GM06990 (cell line): ENCODE results near the gene TGFA.

Experiments used
- DNase-seq: peaks from one replicate; pipeline ENCODE4 v3.0.0-alpha.2; 2011; ENCODE audit not compliant: insufficient read length; ENCODE audit errors: extremely low read depth
- H3K27me3 ChIP-seq: replicated peaks from 2 replicates; pipeline ENCODE4 v1.6.0; 2011; ENCODE audit warnings: low read length; ENCODE audit not compliant: control insufficient read depth, insufficient read depth
- H3K36me3 ChIP-seq: 2 replicates; pipeline ENCODE4 v1.5.1; 2011; ENCODE audit warnings: low read length; ENCODE audit not compliant: control insufficient read depth, insufficient read depth
- H3K4me3 ChIP-seq: replicated peaks from 2 replicates; pipeline ENCODE4 v1.5.1; 2011; ENCODE audit warnings: low read depth, mild to moderate bottlenecking, control low read depth, low read length
- TF ChIP-seq, protein P1 (sequence below): IDR thresholded peaks from 2 replicates; pipeline ENCODE4 v1.5.1; 2011; ENCODE audit warnings: low read length, control low read depth, mild to moderate bottlenecking, inconsistent platforms; ENCODE audit not compliant: insufficient read depth, poor library complexity, severe bottlenecking

Gene TGFA

DNA sequence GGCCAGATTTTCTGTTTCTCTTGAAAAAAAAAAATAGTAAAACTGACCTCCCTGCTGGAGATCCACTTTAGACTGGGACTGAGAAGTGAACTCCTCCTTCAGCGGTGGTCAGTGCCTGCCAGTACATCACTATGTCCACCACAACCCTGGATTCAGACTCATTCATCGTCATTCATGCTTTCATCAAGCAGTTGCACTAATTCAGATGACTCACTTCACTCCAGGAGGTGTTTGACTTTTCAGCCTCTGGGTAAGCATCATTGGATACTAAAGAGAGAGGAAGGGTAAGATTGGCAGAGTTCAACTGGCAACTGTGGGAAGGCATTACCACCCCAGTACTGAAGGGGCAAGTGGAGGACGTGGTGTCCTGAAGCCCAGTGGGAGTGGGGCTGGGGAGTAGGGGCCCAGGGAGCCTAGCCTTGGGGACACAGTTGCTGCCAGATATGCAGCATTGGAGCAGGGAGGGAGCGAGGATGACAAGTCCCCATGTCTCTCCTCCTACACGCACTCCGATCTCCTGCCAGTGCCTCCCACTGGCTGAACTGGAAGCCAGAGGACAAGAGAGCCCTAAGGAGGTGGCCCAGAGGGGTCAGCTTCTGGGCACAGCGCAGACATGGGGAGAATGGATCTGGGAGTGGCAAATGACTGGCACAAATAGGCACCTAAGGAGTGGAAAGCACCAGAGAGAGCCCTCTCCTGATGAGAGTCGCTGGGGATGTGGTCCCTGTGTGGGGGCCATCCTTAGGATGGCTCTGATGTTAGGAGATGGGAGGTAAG, 111.1 kb downstream of the TGFA start:
- Histone ChIP-seq H3K4me3 (no peak overlapping the region), H3K36me3 (no peaks in the 10 kb centered on the region), H3K27me3 (no peaks in the 10 kb centered on the region; the same call in 1 of the 2 replicates)
- no peak for DNase-seq
- TF ChIP-seq, protein P1, sequence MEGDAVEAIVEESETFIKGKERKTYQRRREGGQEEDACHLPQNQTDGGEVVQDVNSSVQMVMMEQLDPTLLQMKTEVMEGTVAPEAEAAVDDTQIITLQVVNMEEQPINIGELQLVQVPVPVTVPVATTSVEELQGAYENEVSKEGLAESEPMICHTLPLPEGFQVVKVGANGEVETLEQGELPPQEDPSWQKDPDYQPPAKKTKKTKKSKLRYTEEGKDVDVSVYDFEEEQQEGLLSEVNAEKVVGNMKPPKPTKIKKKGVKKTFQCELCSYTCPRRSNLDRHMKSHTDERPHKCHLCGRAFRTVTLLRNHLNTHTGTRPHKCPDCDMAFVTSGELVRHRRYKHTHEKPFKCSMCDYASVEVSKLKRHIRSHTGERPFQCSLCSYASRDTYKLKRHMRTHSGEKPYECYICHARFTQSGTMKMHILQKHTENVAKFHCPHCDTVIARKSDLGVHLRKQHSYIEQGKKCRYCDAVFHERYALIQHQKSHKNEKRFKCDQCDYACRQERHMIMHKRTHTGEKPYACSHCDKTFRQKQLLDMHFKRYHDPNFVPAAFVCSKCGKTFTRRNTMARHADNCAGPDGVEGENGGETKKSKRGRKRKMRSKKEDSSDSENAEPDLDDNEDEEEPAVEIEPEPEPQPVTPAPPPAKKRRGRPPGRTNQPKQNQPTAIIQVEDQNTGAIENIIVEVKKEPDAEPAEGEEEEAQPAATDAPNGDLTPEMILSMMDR: no peak

DNA sequence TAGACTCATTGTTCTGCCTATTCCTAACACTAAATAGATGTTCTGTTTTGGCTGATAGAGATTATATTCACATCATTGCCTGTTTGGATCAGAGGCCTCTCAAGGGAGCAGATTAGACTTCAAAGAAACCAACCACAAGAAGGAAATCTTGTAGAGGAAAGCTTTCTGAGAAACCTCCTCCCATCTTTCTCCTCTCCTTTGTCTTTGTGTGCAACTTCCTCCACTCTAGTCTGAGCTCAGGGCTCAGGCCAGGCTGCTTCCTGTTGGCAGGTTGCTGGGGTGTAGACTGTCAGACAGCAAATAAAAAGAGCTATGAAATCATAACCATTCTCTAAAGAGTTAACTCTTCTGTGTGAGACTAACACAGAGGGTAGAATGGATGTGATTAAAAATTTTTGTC, 113.0 kb downstream of the TGFA start:
- TF ChIP-seq, protein P1: no peak
- H3K27me3 ChIP-seq: no peaks in the 10 kb centered on the region; the same call in 1 of the 2 replicates
- no peak for DNase-seq
- H3K4me3 ChIP-seq: no peak overlapping the region
- no peaks in the 10 kb centered on the region for H3K36me3 ChIP-seq

DNA sequence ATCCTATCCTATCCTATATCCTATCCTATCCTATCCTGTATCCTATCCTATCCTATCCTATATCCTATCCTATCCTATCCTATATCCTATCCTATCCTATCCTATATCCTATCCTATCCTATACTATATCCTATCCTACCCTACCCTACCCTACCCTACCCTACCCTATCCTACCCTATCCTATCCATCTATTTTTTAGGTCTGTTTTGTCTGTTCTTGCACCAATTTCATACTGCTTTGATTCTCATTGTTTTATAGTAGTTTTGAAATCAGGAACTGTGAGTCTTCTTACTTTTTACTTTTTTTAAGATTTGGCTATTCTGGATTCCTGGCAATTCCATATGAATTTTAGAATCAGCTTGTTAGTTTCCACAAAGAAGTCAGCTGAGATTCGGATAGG, 118.5 kb downstream of the TGFA start:
- Histone ChIP-seq H3K27me3 (no peaks in the 10 kb centered on the region), H3K36me3 (no peaks in the 10 kb centered on the region), H3K4me3 (no peak overlapping the region)
- DNase-seq: no peak
- TF ChIP-seq, protein P1: no peak

DNA sequence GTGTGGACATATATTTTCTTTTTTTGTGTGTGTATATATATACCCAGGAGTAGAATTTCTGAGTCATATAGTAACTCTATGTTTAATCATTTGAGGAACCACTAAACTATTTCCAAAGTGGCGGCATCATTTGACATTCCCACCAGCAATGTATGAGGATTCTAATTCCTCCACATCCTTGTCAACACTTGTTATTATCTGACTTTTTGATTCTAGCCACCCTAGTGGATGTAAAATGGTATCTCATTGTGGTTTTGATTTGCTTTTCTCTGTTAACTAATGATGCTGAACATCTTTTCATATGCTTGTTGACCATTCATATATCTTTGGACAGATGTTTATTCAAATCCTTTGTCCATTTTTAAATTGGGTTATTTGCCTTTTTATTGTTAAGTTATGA, 120.3 kb downstream of the TGFA start:
- Histone ChIP-seq H3K27me3 (no peaks in the 10 kb centered on the region), H3K4me3 (no peak overlapping the region), H3K36me3 (no peaks in the 10 kb centered on the region)
- TF ChIP-seq, protein P1: no peak
- DNase-seq: no peak

DNA sequence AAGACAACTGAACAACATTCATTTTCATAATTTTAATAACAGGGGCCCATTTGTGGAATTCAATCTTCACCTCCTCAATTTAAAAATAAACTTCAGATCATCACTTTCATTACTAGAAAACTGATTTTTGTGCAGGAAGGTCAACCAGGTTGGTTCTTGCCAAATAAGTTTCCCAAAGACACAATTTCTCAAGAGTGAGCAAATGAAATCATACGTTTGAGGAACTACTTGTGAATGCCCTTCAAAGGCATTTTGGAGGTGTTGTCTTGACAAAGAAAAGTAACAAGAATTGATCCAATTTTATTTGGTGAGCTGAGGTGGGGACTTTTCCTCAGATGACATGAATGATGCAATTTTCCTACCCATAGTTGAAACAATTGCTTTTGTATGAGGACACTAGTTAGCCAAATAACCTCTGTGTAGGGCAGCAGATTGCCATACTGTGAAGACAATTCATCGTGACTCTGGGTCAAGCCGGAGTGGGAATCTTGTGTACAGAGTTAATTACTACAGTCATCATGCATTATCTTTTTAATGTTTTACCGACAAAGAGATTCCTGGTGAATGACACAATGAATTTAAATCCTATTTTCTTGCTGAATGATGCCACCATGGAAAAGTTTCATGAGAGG, 121.8 kb downstream of the TGFA start:
- TF ChIP-seq, protein P1: no peak
- H3K27me3 ChIP-seq: no peaks in the 10 kb centered on the region
- H3K4me3 ChIP-seq: no peak overlapping the region
- DNase-seq: no peak
- H3K36me3 ChIP-seq: no peaks in the 10 kb centered on the region
